SK-N-SH (cell line): ENCODE measurements around the gene POU2F1.

Experiments
- CTCF ChIP-seq: fragments of 200-600 bp; sonication (generic); IDR thresholded peaks from 2 replicates; pipeline ENCODE4 v1.6.1; 2017; ENCODE audit warnings: antibody characterized with exemption, mild to moderate bottlenecking, moderate library complexity
- ELF1 ChIP-seq: IDR thresholded peaks from 2 replicates; pipeline ENCODE4 v1.4.0; 2012
- EZH2phosphoT487 ChIP-seq: fragments of 200-600 bp; sonication (generic); IDR thresholded peaks from 2 replicates; pipeline ENCODE4 v1.6.1; 2017; ENCODE audit warnings: low read depth, mixed run types, mild to moderate bottlenecking, antibody characterized with exemption, moderate library complexity, borderline replicate concordance
- GABPA ChIP-seq: IDR thresholded peaks from 2 replicates; pipeline ENCODE4 v1.4.0; 2012; ENCODE audit warnings: low read depth, mild to moderate bottlenecking
- MAX ChIP-seq: IDR thresholded peaks from 2 replicates; pipeline ENCODE4 v1.4.0; 2012; ENCODE audit warnings: low read depth
- MXI1 ChIP-seq: IDR thresholded peaks from 2 replicates; pipeline ENCODE4 v1.6.1; 2012; ENCODE audit warnings: mild to moderate bottlenecking, low read depth, low read length, improper control_type of control experiment
- NRF1 ChIP-seq: IDR thresholded peaks from 2 replicates; pipeline ENCODE4 v1.6.1; 2012; ENCODE audit warnings: low read depth, mild to moderate bottlenecking, low read length
- RAD21 ChIP-seq: IDR thresholded peaks from 2 replicates; pipeline ENCODE4 v1.6.1; 2012; ENCODE audit warnings: mild to moderate bottlenecking, low read length
- REST ChIP-seq: IDR thresholded peaks from 2 replicates; pipeline ENCODE4 v1.6.1; 2012; ENCODE audit warnings: mild to moderate bottlenecking, low read depth, low read length, moderate library complexity
- RXRA ChIP-seq: IDR thresholded peaks from 2 replicates; pipeline ENCODE4 v1.4.0; 2012; ENCODE audit warnings: low read depth, mild to moderate bottlenecking, borderline replicate concordance
- SIN3A ChIP-seq: IDR thresholded peaks from 2 replicates; pipeline ENCODE4 v1.6.1; 2012; ENCODE audit warnings: low read depth, mild to moderate bottlenecking, low read length, moderate library complexity, borderline replicate concordance
- TAF1 ChIP-seq: IDR thresholded peaks from 2 replicates; pipeline ENCODE4 v1.6.1; 2012; ENCODE audit warnings: low read depth, mild to moderate bottlenecking, low read length, moderate library complexity, borderline replicate concordance
- YY1 ChIP-seq: IDR thresholded peaks from 2 replicates; pipeline ENCODE4 v1.4.0; 2012; ENCODE audit warnings: low read depth, mild to moderate bottlenecking
- ZBTB33 ChIP-seq: IDR thresholded peaks from 2 replicates; pipeline ENCODE4 v1.4.0; 2012; ENCODE audit warnings: low read depth, borderline replicate concordance

- no peak for TF ChIP-seq CTCF
- no peak for TF ChIP-seq ELF1
- TF ChIP-seq ZBTB33, result no peak
- no peak for TF ChIP-seq SIN3A
- no peak for TF ChIP-seq EZH2phosphoT487
- TF ChIP-seq RAD21, result no peak
- no peak for TF ChIP-seq REST
- TF ChIP-seq YY1, result no peak
- no peak for TF ChIP-seq MXI1
- no peak for TF ChIP-seq MAX
- TF ChIP-seq NRF1, result no peak
- no peak for TF ChIP-seq GABPA
- TF ChIP-seq RXRA, result no peak
- no peak for TF ChIP-seq TAF1
These were observed 253.5 kb downstream of the POU2F1 start for GRCh38 chr1:167474191-167474641.
